WTC11 (cell line): ENCODE data around the gene KRT6B. TPM values are rescaled to one million over a fixed set of nuclear protein-coding genes. Genes with fewer than 3 reads are reported as not detected.

ENCODE experiments used
- ATAC-seq: fragments of 200-7000 bp; cut with Tn5 transposase; 2 replicates; pipeline ENCODE4 v1.10.0; 2021; ENCODE audit warnings: mild to moderate bottlenecking, moderate library complexity
- CTCF ChIA-PET: fragments of 300-600 bp; sonication (Branson Sonifier 250); formaldehyde crosslinking; loops from one replicate; lab custom pipeline; 2021; ENCODE audit warnings: antibody characterized with exemption; lab: Charles Lee
- POLR2A ChIA-PET: fragments of 350-600 bp; sonication (Branson Sonifier 250); formaldehyde crosslinking; loops from one replicate; lab custom pipeline; 2021; ENCODE audit warnings: antibody characterized with exemption; lab: Charles Lee
- DNase-seq: peaks from one replicate; pipeline ENCODE4 v3.0.0; 2021; ENCODE audit warnings: low spot score
- H3K27ac Mint-ChIP-seq: 2 replicates; pipeline ENCODE4 v1.8.0; 2021; ENCODE audit warnings: mixed read lengths
- H3K27me3 Mint-ChIP-seq: 2 replicates; pipeline ENCODE4 v1.8.0; 2021; ENCODE audit warnings: low read depth, mild to moderate bottlenecking, moderate library complexity, mixed read lengths
- H3K36me3 Mint-ChIP-seq: 2 replicates; pipeline ENCODE4 v1.8.0; 2021; ENCODE audit warnings: mixed read lengths
- H3K4me1 Mint-ChIP-seq: 2 replicates; pipeline ENCODE4 v1.8.0; 2022; ENCODE audit warnings: mixed read lengths
- H3K4me3 Mint-ChIP-seq: 2 replicates; pipeline ENCODE4 v1.8.0; 2021; ENCODE audit warnings: mild to moderate bottlenecking, moderate library complexity, mixed read lengths
- H3K9me3 Mint-ChIP-seq: 2 replicates; pipeline ENCODE4 v1.8.0; 2021; ENCODE audit warnings: mixed read lengths
- AR ChIP-seq: fragments of 250-450 bp; sonication (Bioruptor Pico); IDR thresholded peaks from 2 replicates; pipeline ENCODE4 v1.9.0; 2021; ENCODE audit warnings: mild to moderate bottlenecking
- ATF3 ChIP-seq: sonication (generic); formaldehyde crosslinking; conservative IDR thresholded peaks from 2 replicates; pipeline ENCODE4 v1.8.1; 2022; ENCODE audit warnings: mild to moderate bottlenecking, missing genetic modification reagents
- CREB1 ChIP-seq: sonication (generic); formaldehyde crosslinking; IDR thresholded peaks from 2 replicates; pipeline ENCODE4 v1.8.0; 2023; ENCODE audit warnings: mild to moderate bottlenecking, missing genetic modification reagents
- CTCF ChIP-seq: fragments of 200-600 bp; IDR thresholded peaks from 2 replicates; pipeline ENCODE4 v1.8.0; 2022; ENCODE audit warnings: antibody characterized with exemption
- FOXP1 ChIP-seq: sonication (generic); formaldehyde crosslinking; IDR thresholded peaks from 2 replicates; pipeline ENCODE4 v1.8.0; 2022; ENCODE audit warnings: missing genetic modification reagents, mild to moderate bottlenecking, moderate library complexity, borderline replicate concordance
- IRF2 ChIP-seq: sonication (generic); formaldehyde crosslinking; IDR thresholded peaks from 2 replicates; pipeline ENCODE4 v1.8.0; 2022; ENCODE audit warnings: low read depth, missing genetic modification reagents, borderline replicate concordance
- JAZF1 ChIP-seq: fragments of 250-450 bp; sonication (Bioruptor Pico); IDR thresholded peaks from 2 replicates; pipeline ENCODE4 v1.9.0; 2021; ENCODE audit warnings: moderate library complexity, mild to moderate bottlenecking, inconsistent platforms
- SP1 ChIP-seq: sonication (generic); formaldehyde crosslinking; conservative IDR thresholded peaks from 2 replicates; pipeline ENCODE4 v1.8.1; 2022; ENCODE audit warnings: missing genetic modification reagents
- ZNF138 ChIP-seq: sonication (generic); formaldehyde crosslinking; conservative IDR thresholded peaks from 2 replicates; pipeline ENCODE4 v1.8.1; 2022; ENCODE audit warnings: mild to moderate bottlenecking, moderate library complexity, missing genetic modification reagents
- total RNA-seq: library from RNA; stranded (reverse); gene quantifications from 3 replicates; pipeline ENCODE4 v1.2.3, GENCODE V29; 2021
- TF ChIP-seq, protein P1 (sequence below): sonication (generic); formaldehyde crosslinking; IDR thresholded peaks from 2 replicates; pipeline ENCODE4 v1.8.0; 2022; ENCODE audit warnings: mild to moderate bottlenecking, missing genetic modification reagents
- TF ChIP-seq, protein P2 (sequence below): fragments of 250-450 bp; sonication (Bioruptor Pico); IDR thresholded peaks from 2 replicates; pipeline ENCODE4 v1.9.0; 2021; ENCODE audit warnings: moderate library complexity, mild to moderate bottlenecking, inconsistent platforms, borderline replicate concordance
- TF ChIP-seq, protein P3 (sequence below): sonication (generic); formaldehyde crosslinking; IDR thresholded peaks from 2 replicates; pipeline ENCODE4 v1.8.1; 2023; ENCODE audit warnings: mild to moderate bottlenecking, missing genetic modification reagents, moderate library complexity
- TF ChIP-seq, protein P4 (sequence below): fragments of 250-450 bp; sonication (Bioruptor Pico); IDR thresholded peaks from 2 replicates; pipeline ENCODE4 v2.1.2; 2022; ENCODE audit warnings: mild to moderate bottlenecking, moderate library complexity

The KRT6B gene
- total RNA-seq, 1 experiment from 2014 or later: not detected

DNA sequence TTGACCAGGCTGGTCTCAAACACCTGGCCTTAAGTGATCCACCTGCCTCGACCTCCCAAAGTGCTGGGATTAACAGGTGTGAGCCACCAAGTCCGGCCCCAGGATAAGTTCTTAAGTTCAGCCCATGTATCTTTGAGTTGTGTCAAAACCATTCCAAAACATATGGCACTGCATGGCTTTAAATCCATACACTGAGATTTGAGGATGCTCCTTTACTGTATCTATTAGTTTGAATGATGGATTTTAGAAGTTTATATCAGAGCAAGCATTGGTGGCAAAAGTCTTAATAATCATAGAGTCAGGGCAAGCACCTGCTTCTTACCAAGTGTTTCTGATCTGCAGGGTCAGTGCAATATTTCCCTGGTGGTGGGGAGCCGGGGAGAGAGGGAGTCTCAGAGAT lies 6.1 kb downstream of the KRT6B start (continued):
- TF ChIP-seq CTCF: no peak
- TF ChIP-seq, all 79 proteins: peak for 0

- TF ChIP-seq IRF2 (CRISPR knock-in tag): no peak
- TF ChIP-seq, protein P1, sequence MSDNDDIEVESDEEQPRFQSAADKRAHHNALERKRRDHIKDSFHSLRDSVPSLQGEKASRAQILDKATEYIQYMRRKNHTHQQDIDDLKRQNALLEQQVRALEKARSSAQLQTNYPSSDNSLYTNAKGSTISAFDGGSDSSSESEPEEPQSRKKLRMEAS (CRISPR knock-in tag): no peak
- no peak for TF ChIP-seq ZNF138
- no peak for TF ChIP-seq SP1 (CRISPR knock-in tag)
- TF ChIP-seq, protein P2, sequence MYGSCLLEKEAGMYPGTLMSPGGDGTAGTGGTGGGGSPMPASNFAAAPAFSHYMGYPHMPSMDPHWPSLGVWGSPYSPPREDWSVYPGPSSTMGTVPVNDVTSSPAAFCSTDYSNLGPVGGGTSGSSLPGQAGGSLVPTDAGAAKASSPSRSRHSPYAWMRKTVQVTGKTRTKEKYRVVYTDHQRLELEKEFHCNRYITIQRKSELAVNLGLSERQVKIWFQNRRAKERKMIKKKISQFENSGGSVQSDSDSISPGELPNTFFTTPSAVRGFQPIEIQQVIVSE (CRISPR knock-in tag): no peak
- TF ChIP-seq FOXP1 (CRISPR knock-in tag): no peak
- no peak for TF ChIP-seq CREB1 (CRISPR knock-in tag)
- no peak for TF ChIP-seq CTCF
- TF ChIP-seq, protein P3, sequence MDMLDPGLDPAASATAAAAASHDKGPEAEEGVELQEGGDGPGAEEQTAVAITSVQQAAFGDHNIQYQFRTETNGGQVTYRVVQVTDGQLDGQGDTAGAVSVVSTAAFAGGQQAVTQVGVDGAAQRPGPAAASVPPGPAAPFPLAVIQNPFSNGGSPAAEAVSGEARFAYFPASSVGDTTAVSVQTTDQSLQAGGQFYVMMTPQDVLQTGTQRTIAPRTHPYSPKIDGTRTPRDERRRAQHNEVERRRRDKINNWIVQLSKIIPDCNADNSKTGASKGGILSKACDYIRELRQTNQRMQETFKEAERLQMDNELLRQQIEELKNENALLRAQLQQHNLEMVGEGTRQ (CRISPR knock-in tag): no peak
- TF ChIP-seq, protein P4, sequence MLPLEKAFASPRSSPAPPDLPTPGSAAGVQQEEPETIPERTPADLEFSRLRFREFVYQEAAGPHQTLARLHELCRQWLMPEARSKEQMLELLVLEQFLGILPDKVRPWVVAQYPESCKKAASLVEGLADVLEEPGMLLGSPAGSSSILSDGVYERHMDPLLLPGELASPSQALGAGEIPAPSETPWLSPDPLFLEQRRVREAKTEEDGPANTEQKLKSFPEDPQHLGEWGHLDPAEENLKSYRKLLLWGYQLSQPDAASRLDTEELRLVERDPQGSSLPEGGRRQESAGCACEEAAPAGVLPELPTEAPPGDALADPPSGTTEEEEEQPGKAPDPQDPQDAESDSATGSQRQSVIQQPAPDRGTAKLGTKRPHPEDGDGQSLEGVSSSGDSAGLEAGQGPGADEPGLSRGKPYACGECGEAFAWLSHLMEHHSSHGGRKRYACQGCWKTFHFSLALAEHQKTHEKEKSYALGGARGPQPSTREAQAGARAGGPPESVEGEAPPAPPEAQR (CRISPR knock-in tag): no peak
- TF ChIP-seq AR (CRISPR knock-in tag): no peak
- TF ChIP-seq ATF3 (CRISPR knock-in tag): no peak
- no peak for TF ChIP-seq JAZF1
- POLR2A ChIA-PET: no interaction called here
- ATAC-seq (no peak), DNase-seq (no peak)
- Mint-ChIP-seq H3K36me3 (peaks cover 8% of the 10 kb centered on the region), H3K4me1 (peaks cover 22% of the 10 kb centered on the region), H3K27ac (no peak overlapping the region), H3K9me3 (peaks cover 22% of the 10 kb centered on the region), H3K27me3 (no peaks in the 10 kb centered on the region; the same call in 1 of the 2 replicates), H3K4me3 (no peak overlapping the region)
- CTCF ChIA-PET: interaction anchor here (0.8 kb wide), 1 partner anchor 248 kb away, joined by 3 read pairs; no protein-coding TSS in a partner anchor
Observed at GRCh38 chr12:52444647-52445595, 7.0 kb downstream of the KRT6B start.
